BLaER1 (cell line): ENCODE results near the gene CEP97.
"Not testable (repeated sequence)": the region's sequence is repeated elsewhere in the genome, so short reads cannot be mapped to it uniquely, and the experiment has no call there.

Source experiments
- H3K27ac ChIP-seq: shearing (Covaris generic); formaldehyde crosslinking; 2 replicates; pipeline ENCODE4 v1.8.1; 2022
- H3K27me3 ChIP-seq: shearing (Covaris generic); formaldehyde crosslinking; 2 replicates; pipeline ENCODE4 v1.8.1; 2022
- H3K36me3 ChIP-seq: shearing (Covaris generic); formaldehyde crosslinking; 2 replicates; pipeline ENCODE4 v1.8.1; 2022
- H3K4me1 ChIP-seq: shearing (Covaris generic); formaldehyde crosslinking; 2 replicates; pipeline ENCODE4 v1.8.1; 2022
- H3K4me2 ChIP-seq: shearing (Covaris generic); formaldehyde crosslinking; 2 replicates; pipeline ENCODE4 v1.8.1; 2022
- H3K4me3 ChIP-seq: shearing (Covaris generic); formaldehyde crosslinking; 2 replicates; pipeline ENCODE4 v1.8.1; 2022
- H3K9ac ChIP-seq: shearing (Covaris generic); formaldehyde crosslinking; 2 replicates; pipeline ENCODE4 v1.8.1; 2022
- H3K9me3 ChIP-seq: shearing (Covaris generic); formaldehyde crosslinking; 2 replicates; pipeline ENCODE4 v1.8.1; 2022
- H4K20me1 ChIP-seq: shearing (Covaris generic); formaldehyde crosslinking; 2 replicates; pipeline ENCODE4 v1.8.1; 2022
- Cebpa-rat ChIP-seq: shearing (Covaris generic); IDR thresholded peaks from 2 replicates; pipeline ENCODE4 v1.8.1; 2022

CEP97 gene

GRCh38 chr3:101725890-101726275, 1.5 kb downstream of the CEP97 start:
- Histone ChIP-seq H3K4me2 (peak overlapping the region; percentile 68), H3K9ac (peak overlapping the region; percentile 83), H3K27me3 (no peaks in the 10 kb centered on the region), H3K27ac (peak overlapping the region; percentile 78; the same call in 1 of the 2 replicates), H3K36me3 (peaks cover 39% of the 10 kb centered on the region), H3K4me1 (peaks cover 37% of the 10 kb centered on the region), H3K9me3 (no peaks in the 10 kb centered on the region), H4K20me1 (no peaks in the 10 kb centered on the region), H3K4me3 (peak overlapping the region; percentile 80)
- TF ChIP-seq Cebpa-rat = no peak

GRCh38 chr3:101729586-101729985, 5.2 kb downstream of the CEP97 start:
- peaks cover 76% of the 10 kb centered on the region for H3K36me3 ChIP-seq
- no peak overlapping the region for H3K4me2 ChIP-seq
- no peak overlapping the region for H3K4me3 ChIP-seq
- H3K9ac ChIP-seq = no peak overlapping the region
- no peak overlapping the region for H3K27ac ChIP-seq
- no peak for TF ChIP-seq Cebpa-rat
- H3K9me3 ChIP-seq = peaks cover 10% of the 10 kb centered on the region; the same call in 1 of the 2 replicates
- no peaks in the 10 kb centered on the region for H4K20me1 ChIP-seq
- no peaks in the 10 kb centered on the region for H3K27me3 ChIP-seq
- H3K4me1 ChIP-seq = peaks cover 12% of the 10 kb centered on the region

GRCh38 chr3:101730839-101731238, 6.4 kb downstream of the CEP97 start:
- Histone ChIP-seq H3K9me3 (peaks cover 21% of the 10 kb centered on the region), H3K27ac (no peak overlapping the region), H3K4me2 (no peak overlapping the region), H3K27me3 (no peaks in the 10 kb centered on the region), H3K4me1 (peaks cover 9% of the 10 kb centered on the region), H3K36me3 (peaks cover 89% of the 10 kb centered on the region), H4K20me1 (no peaks in the 10 kb centered on the region), H3K9ac (no peak overlapping the region), H3K4me3 (no peak overlapping the region)
- TF ChIP-seq Cebpa-rat = no peak

- no peak for TF ChIP-seq Cebpa-rat
- H3K36me3 ChIP-seq = peaks cover 97% of the 10 kb centered on the region
- peaks cover 35% of the 10 kb centered on the region for H3K9me3 ChIP-seq
Observed at GRCh38 chr3:101732240-101732641, 7.8 kb downstream of the CEP97 start.

GRCh38 chr3:101735833-101736232, 11.4 kb downstream of the CEP97 start:
- H3K4me2 ChIP-seq = no peak overlapping the region
- no peak overlapping the region for H3K4me3 ChIP-seq
- H3K4me1 ChIP-seq = no peaks in the 10 kb centered on the region
- H3K27ac ChIP-seq = no peak overlapping the region
- no peak overlapping the region for H3K9ac ChIP-seq
- no peaks in the 10 kb centered on the region for H3K27me3 ChIP-seq
- H3K9me3 ChIP-seq = peaks cover 43% of the 10 kb centered on the region
- H3K36me3 ChIP-seq = peaks cover 90% of the 10 kb centered on the region
- no peak for TF ChIP-seq Cebpa-rat
- H4K20me1 ChIP-seq = no peaks in the 10 kb centered on the region

More at GRCh38 chr3:101732240-101732641, 7.8 kb downstream of the CEP97 start:
- no peaks in the 10 kb centered on the region for H3K4me1 ChIP-seq
- no peak overlapping the region for H3K9ac ChIP-seq
- H4K20me1 ChIP-seq = no peaks in the 10 kb centered on the region
- no peak overlapping the region for H3K4me3 ChIP-seq
- H3K27me3 ChIP-seq = no peaks in the 10 kb centered on the region
- no peak overlapping the region for H3K4me2 ChIP-seq
- H3K27ac ChIP-seq = no peak overlapping the region

- peaks cover 59% of the 10 kb centered on the region for H3K36me3 ChIP-seq
- not testable (repeated sequence) for H3K9ac ChIP-seq, H4K20me1 ChIP-seq, H3K4me2 ChIP-seq, H3K4me1 ChIP-seq, H3K27ac ChIP-seq, H3K4me3 ChIP-seq, H3K27me3 ChIP-seq
- peaks cover 25% of the 10 kb centered on the region for H3K9me3 ChIP-seq
Observed at GRCh38 chr3:101741914-101742313, 17.5 kb downstream of the CEP97 start.

- H3K27ac ChIP-seq = no peak overlapping the region
- H4K20me1 ChIP-seq = no peaks in the 10 kb centered on the region
- no peak overlapping the region for H3K4me2 ChIP-seq
- no peak overlapping the region for H3K4me3 ChIP-seq
- H3K27me3 ChIP-seq = no peaks in the 10 kb centered on the region
- peaks cover 31% of the 10 kb centered on the region for H3K9me3 ChIP-seq
- no peak overlapping the region for H3K9ac ChIP-seq
- H3K36me3 ChIP-seq = peaks cover 50% of the 10 kb centered on the region
- TF ChIP-seq Cebpa-rat = no peak
- H3K4me1 ChIP-seq = no peaks in the 10 kb centered on the region
Observed at GRCh38 chr3:101744811-101745210, 20.4 kb downstream of the CEP97 start.

- not testable (repeated sequence) for H3K4me3 ChIP-seq, H3K4me2 ChIP-seq, H3K27me3 ChIP-seq, H4K20me1 ChIP-seq, H3K9ac ChIP-seq, H3K27ac ChIP-seq, H3K4me1 ChIP-seq
- H3K36me3 ChIP-seq = peaks cover 47% of the 10 kb centered on the region
- H3K9me3 ChIP-seq = peaks cover 31% of the 10 kb centered on the region
Observed at GRCh38 chr3:101745934-101746333, 21.5 kb downstream of the CEP97 start.

GRCh38 chr3:101753386-101754113, 29.1 kb downstream of the CEP97 start:
- not testable (repeated sequence) for H3K27ac ChIP-seq, H3K4me3 ChIP-seq, H3K9ac ChIP-seq, H3K4me1 ChIP-seq, H3K4me2 ChIP-seq, H3K9me3 ChIP-seq, H4K20me1 ChIP-seq, H3K27me3 ChIP-seq
- peaks cover 46% of the 10 kb centered on the region for H3K36me3 ChIP-seq

- Histone ChIP-seq H3K9me3 (no peaks in the 10 kb centered on the region), H4K20me1 (no peaks in the 10 kb centered on the region), H3K27me3 (no peaks in the 10 kb centered on the region), H3K4me2 (no peak overlapping the region), H3K36me3 (peaks cover 88% of the 10 kb centered on the region), H3K9ac (no peak overlapping the region), H3K4me1 (no peaks in the 10 kb centered on the region), H3K27ac (no peak overlapping the region), H3K4me3 (no peak overlapping the region)
- no peak for TF ChIP-seq Cebpa-rat
Observed at GRCh38 chr3:101758224-101758623, 33.8 kb downstream of the CEP97 start.

GRCh38 chr3:101762041-101762646, 37.7 kb downstream of the CEP97 start:
- TF ChIP-seq Cebpa-rat = no peak
- no peak overlapping the region for H3K4me3 ChIP-seq
- H3K36me3 ChIP-seq = peaks cover 81% of the 10 kb centered on the region
- H3K4me2 ChIP-seq = no peak overlapping the region
- H3K4me1 ChIP-seq = no peaks in the 10 kb centered on the region
- H3K9me3 ChIP-seq = no peaks in the 10 kb centered on the region
- no peak overlapping the region for H3K27ac ChIP-seq
- H4K20me1 ChIP-seq = no peaks in the 10 kb centered on the region
- no peak overlapping the region for H3K9ac ChIP-seq
- H3K27me3 ChIP-seq = no peaks in the 10 kb centered on the region

- H3K4me3 ChIP-seq, H3K9me3 ChIP-seq, H4K20me1 ChIP-seq, H3K9ac ChIP-seq, H3K36me3 ChIP-seq, H3K27me3 ChIP-seq, H3K27ac ChIP-seq, H3K4me2 ChIP-seq: not testable (repeated sequence)
- H3K4me1 ChIP-seq = peaks cover 24% of the 10 kb centered on the region
Observed at GRCh38 chr3:101777745-101778281, 53.4 kb downstream of the CEP97 start.
